Fibroblast of lung (primary cell): ENCODE data around the gene ZNF576.

ENCODE experiments used
- EZH2 ChIP-seq: IDR thresholded peaks from 2 replicates; pipeline ENCODE4 v1.5.1; 2012; ENCODE audit warnings: low read length, control low read depth, mild to moderate bottlenecking; ENCODE audit errors: missing control alignments
- TF ChIP-seq, protein P1 (sequence below), 2 donors: IDR thresholded peaks in 1 of 2; conservative IDR thresholded peaks in 1 of 2; 1 replicate in 1 of 2; 2 replicates in 1 of 2; pipeline ENCODE4 v1.5.1; 2011 to 2012; ENCODE audit warnings: low read length in 2 of 2, control low read depth in 1 of 2, inconsistent platforms in 1 of 2, low read depth in 1 of 2, mild to moderate bottlenecking in 1 of 2

- TF ChIP-seq EZH2 = peak; percentile 92
- TF ChIP-seq, protein P1, sequence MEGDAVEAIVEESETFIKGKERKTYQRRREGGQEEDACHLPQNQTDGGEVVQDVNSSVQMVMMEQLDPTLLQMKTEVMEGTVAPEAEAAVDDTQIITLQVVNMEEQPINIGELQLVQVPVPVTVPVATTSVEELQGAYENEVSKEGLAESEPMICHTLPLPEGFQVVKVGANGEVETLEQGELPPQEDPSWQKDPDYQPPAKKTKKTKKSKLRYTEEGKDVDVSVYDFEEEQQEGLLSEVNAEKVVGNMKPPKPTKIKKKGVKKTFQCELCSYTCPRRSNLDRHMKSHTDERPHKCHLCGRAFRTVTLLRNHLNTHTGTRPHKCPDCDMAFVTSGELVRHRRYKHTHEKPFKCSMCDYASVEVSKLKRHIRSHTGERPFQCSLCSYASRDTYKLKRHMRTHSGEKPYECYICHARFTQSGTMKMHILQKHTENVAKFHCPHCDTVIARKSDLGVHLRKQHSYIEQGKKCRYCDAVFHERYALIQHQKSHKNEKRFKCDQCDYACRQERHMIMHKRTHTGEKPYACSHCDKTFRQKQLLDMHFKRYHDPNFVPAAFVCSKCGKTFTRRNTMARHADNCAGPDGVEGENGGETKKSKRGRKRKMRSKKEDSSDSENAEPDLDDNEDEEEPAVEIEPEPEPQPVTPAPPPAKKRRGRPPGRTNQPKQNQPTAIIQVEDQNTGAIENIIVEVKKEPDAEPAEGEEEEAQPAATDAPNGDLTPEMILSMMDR (conservative IDR thresholded peaks at IDR 0.05 in 1 of 2, IDR thresholded peaks at IDR 0.05 in 1 of 2; ENCODE audit: low read depth in 1 of 2, low read length in 2 of 2) = no peak
These were observed 42.7 kb downstream of the ZNF576 start for GRCh38 chr19:43638995-43639518.
